GM06990 (cell line): ENCODE measurements around the gene NIPAL4.
"Not testable (repeated sequence)": the region's sequence is repeated elsewhere in the genome, so short reads cannot be mapped to it uniquely, and the experiment has no call there.

Experiments used
- DNase-seq: peaks from one replicate; pipeline ENCODE4 v3.0.0-alpha.2; 2011; ENCODE audit not compliant: insufficient read length; ENCODE audit errors: extremely low read depth
- H3K27me3 ChIP-seq: replicated peaks from 2 replicates; pipeline ENCODE4 v1.6.0; 2011; ENCODE audit warnings: low read length; ENCODE audit not compliant: control insufficient read depth, insufficient read depth
- H3K36me3 ChIP-seq: 2 replicates; pipeline ENCODE4 v1.5.1; 2011; ENCODE audit warnings: low read length; ENCODE audit not compliant: control insufficient read depth, insufficient read depth
- H3K4me3 ChIP-seq: replicated peaks from 2 replicates; pipeline ENCODE4 v1.5.1; 2011; ENCODE audit warnings: low read depth, mild to moderate bottlenecking, control low read depth, low read length
- TF ChIP-seq, protein P1 (sequence below): IDR thresholded peaks from 2 replicates; pipeline ENCODE4 v1.5.1; 2011; ENCODE audit warnings: low read length, control low read depth, mild to moderate bottlenecking, inconsistent platforms; ENCODE audit not compliant: insufficient read depth, poor library complexity, severe bottlenecking

Gene NIPAL4

DNA sequence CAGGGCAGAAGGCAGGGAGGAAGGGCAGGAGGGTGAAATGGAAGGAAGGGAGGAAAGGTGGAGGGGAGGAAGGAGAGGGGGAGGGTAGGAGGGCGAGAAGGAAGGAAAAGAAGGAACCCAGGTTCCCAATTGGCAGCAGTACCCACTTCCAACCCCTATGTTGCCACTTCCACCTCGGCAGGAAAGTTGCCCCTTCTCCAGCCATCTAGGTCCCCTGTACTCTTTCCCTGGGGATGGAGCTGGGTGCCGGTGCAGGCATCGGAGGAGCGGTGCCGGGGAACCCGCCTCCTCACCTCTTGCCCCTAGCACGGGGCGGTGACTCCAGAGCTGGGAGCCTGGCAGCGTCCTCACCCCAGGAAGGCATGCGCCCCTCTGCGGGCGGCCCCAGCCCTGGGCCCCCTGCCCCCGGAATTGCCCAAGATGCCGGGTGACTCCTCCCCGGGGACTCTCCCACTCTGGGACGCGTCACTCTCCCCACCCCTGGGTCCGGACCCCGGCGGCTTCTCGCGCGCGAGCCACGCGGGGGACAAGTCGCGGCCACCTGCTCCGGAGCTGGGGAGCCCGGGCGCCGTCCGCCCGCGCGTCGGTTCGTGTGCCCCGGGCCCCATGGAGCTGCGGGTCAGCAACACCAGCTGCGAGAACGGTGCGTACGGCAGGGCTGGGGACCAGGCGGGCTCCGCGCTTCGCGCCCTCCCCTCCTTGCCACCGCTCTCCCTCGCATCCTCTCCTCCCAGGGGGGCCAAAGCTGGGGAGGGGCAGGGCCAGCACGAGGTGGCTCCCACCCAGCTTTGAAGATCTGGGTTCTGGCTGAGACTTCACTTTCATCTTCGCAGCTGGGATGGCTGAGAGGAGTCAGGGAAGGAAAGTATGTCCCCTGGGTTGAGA, at the start of gene NIPAL4:
NIPAL4 (plus strand) TSS at position 499 of the 885 bp plus-strand sequence; CDS start at position 607, 108 bp downstream.
- H3K36me3 ChIP-seq = no peaks in the 10 kb centered on the region
- DNase-seq = peak; percentile 33
- H3K4me3 ChIP-seq = peak within 1 kb of the TSS; percentile 56
- TF ChIP-seq, protein P1, sequence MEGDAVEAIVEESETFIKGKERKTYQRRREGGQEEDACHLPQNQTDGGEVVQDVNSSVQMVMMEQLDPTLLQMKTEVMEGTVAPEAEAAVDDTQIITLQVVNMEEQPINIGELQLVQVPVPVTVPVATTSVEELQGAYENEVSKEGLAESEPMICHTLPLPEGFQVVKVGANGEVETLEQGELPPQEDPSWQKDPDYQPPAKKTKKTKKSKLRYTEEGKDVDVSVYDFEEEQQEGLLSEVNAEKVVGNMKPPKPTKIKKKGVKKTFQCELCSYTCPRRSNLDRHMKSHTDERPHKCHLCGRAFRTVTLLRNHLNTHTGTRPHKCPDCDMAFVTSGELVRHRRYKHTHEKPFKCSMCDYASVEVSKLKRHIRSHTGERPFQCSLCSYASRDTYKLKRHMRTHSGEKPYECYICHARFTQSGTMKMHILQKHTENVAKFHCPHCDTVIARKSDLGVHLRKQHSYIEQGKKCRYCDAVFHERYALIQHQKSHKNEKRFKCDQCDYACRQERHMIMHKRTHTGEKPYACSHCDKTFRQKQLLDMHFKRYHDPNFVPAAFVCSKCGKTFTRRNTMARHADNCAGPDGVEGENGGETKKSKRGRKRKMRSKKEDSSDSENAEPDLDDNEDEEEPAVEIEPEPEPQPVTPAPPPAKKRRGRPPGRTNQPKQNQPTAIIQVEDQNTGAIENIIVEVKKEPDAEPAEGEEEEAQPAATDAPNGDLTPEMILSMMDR = no peak
- no peaks in the 10 kb centered on the region for H3K27me3 ChIP-seq

DNA sequence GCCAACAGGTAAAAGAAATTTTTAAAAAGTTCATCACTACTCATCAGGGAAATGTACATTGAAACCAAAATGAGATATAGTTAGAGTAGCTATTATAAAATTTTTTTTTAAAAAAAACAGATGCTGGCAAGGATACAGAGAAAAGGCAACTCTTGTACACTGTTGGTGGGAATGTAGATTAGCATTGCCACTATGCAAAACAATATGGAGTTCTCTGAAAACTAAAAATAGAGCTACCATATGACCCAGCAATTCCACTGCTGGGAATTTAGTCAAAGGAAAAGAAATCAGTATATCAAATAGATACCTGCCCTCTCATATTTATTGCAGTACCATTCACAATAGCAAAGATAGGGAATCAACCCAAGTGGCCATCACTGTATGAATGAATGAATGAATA, 44.2 kb upstream of the NIPAL4 start:
- DNase-seq = no peak
- Histone ChIP-seq H3K36me3 (no peaks in the 10 kb centered on the region), H3K4me3 (no peak overlapping the region), H3K27me3 (no peaks in the 10 kb centered on the region)
- TF ChIP-seq, protein P1 = no peak

DNA sequence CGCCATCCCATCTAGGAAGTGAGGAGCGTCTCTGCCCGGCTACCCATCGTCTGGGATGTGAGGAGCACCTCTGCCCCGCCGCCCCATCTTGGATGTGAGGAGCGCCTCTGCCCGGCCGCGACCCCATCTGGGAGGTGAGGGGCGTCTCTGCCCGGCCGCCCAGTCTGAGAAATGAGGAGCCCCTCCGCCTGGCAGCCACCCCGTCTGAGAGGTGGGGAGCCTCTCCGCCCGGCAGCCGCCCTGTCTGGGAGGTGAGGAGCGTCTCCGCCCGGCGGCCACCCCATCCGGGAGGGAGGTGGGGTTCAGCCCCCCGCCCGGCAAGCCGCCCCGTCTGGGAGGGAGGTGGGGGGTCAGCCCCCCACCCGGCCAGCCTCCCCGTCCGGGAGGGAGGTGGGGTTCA, 40.5 kb upstream of the NIPAL4 start:
- H3K4me3 ChIP-seq, H3K36me3 ChIP-seq, H3K27me3 ChIP-seq, DNase-seq: not testable (repeated sequence)

DNA sequence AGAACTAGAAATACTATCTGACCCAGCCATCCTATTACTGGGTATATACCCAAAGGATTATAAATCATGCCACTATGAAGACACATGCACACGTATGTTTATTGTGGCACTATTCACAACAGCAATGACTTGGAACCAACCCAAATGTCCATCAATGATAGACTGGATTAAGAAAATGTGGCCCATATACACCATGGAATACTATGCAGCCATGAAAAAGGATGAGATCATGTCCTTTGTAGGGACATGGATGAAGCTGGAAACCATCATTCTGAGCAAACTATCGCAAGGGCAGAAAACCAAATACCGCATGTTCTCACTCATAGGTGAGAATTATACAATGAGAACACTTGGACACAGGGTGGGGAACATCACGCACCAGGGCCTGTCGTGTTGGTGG, 30.1 kb upstream of the NIPAL4 start:
- H3K36me3 ChIP-seq, H3K27me3 ChIP-seq, DNase-seq: not testable (repeated sequence)

DNA sequence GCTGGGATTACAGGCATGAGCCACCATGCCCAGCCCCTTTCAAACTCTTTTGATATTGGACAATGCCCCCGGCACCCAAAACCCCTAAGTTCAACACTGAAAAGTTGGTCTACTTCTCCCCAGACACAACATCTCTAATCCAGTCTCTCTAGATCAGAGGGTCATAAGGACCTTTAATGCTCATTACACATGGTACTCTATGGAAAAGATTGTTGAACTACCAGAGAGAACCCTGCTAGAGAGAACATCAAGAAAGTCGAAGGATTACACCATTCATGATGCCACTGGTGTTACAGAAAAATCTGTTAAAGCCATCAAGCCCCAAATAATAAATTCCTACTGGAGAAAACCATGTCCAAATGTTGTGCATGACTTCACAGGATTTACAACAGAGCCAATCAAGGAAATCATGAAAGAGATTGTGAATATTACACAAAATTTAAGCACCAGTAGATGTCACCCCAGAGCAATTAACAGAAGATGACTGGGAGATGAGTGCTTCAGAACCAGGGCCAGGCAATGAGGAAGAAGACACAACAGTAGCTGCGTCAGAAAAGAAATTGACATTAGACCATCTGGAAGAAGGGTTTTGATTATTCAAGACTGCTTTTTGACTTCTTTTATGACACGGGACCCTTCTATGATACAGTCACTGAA, 28.3 kb upstream of the NIPAL4 start:
- TF ChIP-seq, protein P1 = peak; percentile 45
- Histone ChIP-seq H3K27me3 (no peaks in the 10 kb centered on the region), H3K36me3 (no peaks in the 10 kb centered on the region), H3K4me3 (no peak overlapping the region)
- peak; percentile 21 for DNase-seq

More for the DNA sequence above, 30.1 kb upstream of the NIPAL4 start:
- not testable (repeated sequence) for H3K4me3 ChIP-seq

DNA sequence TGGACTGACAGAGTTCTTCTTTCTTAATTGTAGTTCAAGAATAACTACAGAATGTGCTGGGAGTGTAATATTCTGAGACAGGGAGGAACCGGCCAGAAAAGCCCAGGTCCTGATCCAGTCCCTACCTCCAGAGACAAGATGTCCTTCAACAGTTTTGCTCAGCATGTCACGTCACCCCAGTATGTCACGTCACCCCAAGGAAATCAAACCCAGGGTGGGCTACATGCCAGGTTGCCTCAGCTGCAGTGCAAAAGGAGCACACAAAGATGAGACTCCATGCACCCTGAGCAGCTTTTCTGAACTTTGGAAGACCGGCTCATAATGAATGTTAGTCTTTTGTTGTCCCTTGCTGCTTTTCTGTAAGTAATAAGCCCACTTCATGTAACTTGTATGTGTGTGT, 25.9 kb upstream of the NIPAL4 start:
- no peaks in the 10 kb centered on the region for H3K36me3 ChIP-seq
- TF ChIP-seq, protein P1 = no peak
- no peak for DNase-seq

More for the DNA sequence above, 25.9 kb upstream of the NIPAL4 start:
- Histone ChIP-seq H3K4me3 (no peak overlapping the region), H3K27me3 (no peaks in the 10 kb centered on the region)
